Type B pancreatic cell (in vitro differentiated cells): ENCODE results near the gene FOSL2. TPM values are rescaled to one million over a fixed set of nuclear protein-coding genes. Genes with fewer than 3 reads are reported as not detected.
"Not testable (repeated sequence)": the region's sequence is repeated elsewhere in the genome, so short reads cannot be mapped to it uniquely, and the experiment has no call there.

Experiments
- DNase-seq: peaks from one replicate; pipeline ENCODE4 v3.0.0; 2021; ENCODE audit warnings: mixed read lengths; ENCODE audit not compliant: unreplicated experiment; ENCODE audit errors: extremely low spot score
- H3K27ac Mint-ChIP-seq: 2 replicates; pipeline ENCODE4 v1.8.0; 2021; ENCODE audit warnings: mild to moderate bottlenecking, mixed read lengths
- H3K27me3 Mint-ChIP-seq: 2 replicates; pipeline ENCODE4 v1.8.0; 2021; ENCODE audit warnings: mixed read lengths
- H3K36me3 Mint-ChIP-seq: 2 replicates; pipeline ENCODE4 v1.8.0; 2021; ENCODE audit warnings: mixed read lengths
- H3K4me1 Mint-ChIP-seq: one replicate; pipeline ENCODE4 v1.8.0; 2021; ENCODE audit warnings: mixed read lengths; ENCODE audit not compliant: unreplicated experiment
- H3K4me3 Mint-ChIP-seq: 2 replicates; pipeline ENCODE4 v1.8.0; 2021; ENCODE audit warnings: mild to moderate bottlenecking, mixed read lengths
- H3K9me3 Mint-ChIP-seq: 2 replicates; pipeline ENCODE4 v1.8.0; 2021; ENCODE audit warnings: mixed read lengths
- CTCF ChIP-seq: fragments of 200-600 bp; sonication (generic); conservative IDR thresholded peaks from 2 replicates; pipeline ENCODE4 v1.5.0; 2021; ENCODE audit warnings: antibody characterized with exemption, mild to moderate bottlenecking
- total RNA-seq: library from RNA; stranded (reverse); gene quantifications from 2 replicates; pipeline ENCODE4 v1.2.1, GENCODE V29; 2021; ENCODE audit warnings: low replicate concordance

The FOSL2 gene
- total RNA-seq, 1 donor from 2014 or later: 42.1 TPM

- Mint-ChIP-seq H3K27me3 (peaks cover 3% of the 10 kb centered on the region), H3K9me3 (peaks cover 10% of the 10 kb centered on the region), H3K27ac (no peak overlapping the region), H3K36me3 (no peaks in the 10 kb centered on the region), H3K4me1 (peaks cover 16% of the 10 kb centered on the region), H3K4me3 (no peak overlapping the region)
- DNase-seq: no peak
- TF ChIP-seq CTCF: no peak
These were observed 22.3 kb upstream of the FOSL2 start for GRCh38 chr2:28370354-28370753.

- not testable (repeated sequence) for H3K4me1 Mint-ChIP-seq
These were observed 20.9 kb upstream of the FOSL2 start for GRCh38 chr2:28371728-28372127.

GRCh38 chr2:28373854-28374253, 18.8 kb upstream of the FOSL2 start:
- TF ChIP-seq CTCF: no peak
- H3K4me1 Mint-ChIP-seq: peaks cover 5% of the 10 kb centered on the region
- H3K27me3 Mint-ChIP-seq: peaks cover 3% of the 10 kb centered on the region
- peaks cover 10% of the 10 kb centered on the region for H3K9me3 Mint-ChIP-seq
- no peaks in the 10 kb centered on the region for H3K36me3 Mint-ChIP-seq
- H3K27ac Mint-ChIP-seq: no peak overlapping the region
- no peak overlapping the region for H3K4me3 Mint-ChIP-seq
- no peak for DNase-seq

More at GRCh38 chr2:28371728-28372127, 20.9 kb upstream of the FOSL2 start:
- H3K9me3 Mint-ChIP-seq, H3K27me3 Mint-ChIP-seq, H3K27ac Mint-ChIP-seq, DNase-seq, H3K36me3 Mint-ChIP-seq, H3K4me3 Mint-ChIP-seq: not testable (repeated sequence)

GRCh38 chr2:28374331-28374730, 18.3 kb upstream of the FOSL2 start:
- H3K9me3 Mint-ChIP-seq: peaks cover 10% of the 10 kb centered on the region
- TF ChIP-seq CTCF: no peak
- H3K4me3 Mint-ChIP-seq: no peak overlapping the region
- peaks cover under 1% of the 10 kb centered on the region for H3K27me3 Mint-ChIP-seq
- DNase-seq: no peak
- H3K27ac Mint-ChIP-seq: no peak overlapping the region
- peaks cover 7% of the 10 kb centered on the region for H3K4me1 Mint-ChIP-seq
- no peaks in the 10 kb centered on the region for H3K36me3 Mint-ChIP-seq

- Mint-ChIP-seq H3K27ac (no peak overlapping the region), H3K36me3 (no peaks in the 10 kb centered on the region), H3K4me1 (peaks cover 6% of the 10 kb centered on the region), H3K27me3 (no peaks in the 10 kb centered on the region), H3K9me3 (peaks cover 10% of the 10 kb centered on the region), H3K4me3 (no peak overlapping the region)
- TF ChIP-seq CTCF: no peak
- DNase-seq: no peak
These were observed 17.4 kb upstream of the FOSL2 start for GRCh38 chr2:28375236-28375635.

GRCh38 chr2:28375742-28376631, 16.7 kb upstream of the FOSL2 start:
- DNase-seq: no peak

More at GRCh38 chr2:28375742-28376631, 16.7 kb upstream of the FOSL2 start:
- H3K4me3 Mint-ChIP-seq: no peak overlapping the region
- no peaks in the 10 kb centered on the region for H3K36me3 Mint-ChIP-seq
- peaks cover 6% of the 10 kb centered on the region for H3K4me1 Mint-ChIP-seq
- TF ChIP-seq CTCF: no peak
- peaks cover 10% of the 10 kb centered on the region for H3K9me3 Mint-ChIP-seq
- no peaks in the 10 kb centered on the region for H3K27me3 Mint-ChIP-seq
- no peak overlapping the region for H3K27ac Mint-ChIP-seq
